Rectal smooth muscle tissue (tissue), 1 donor: ENCODE results near the gene TNRC6B.

Experiments used
- H3K27ac ChIP-seq: one replicate; pipeline ENCODE4 v1.7.0; 2013; ENCODE audit warnings: low read depth, low read length, inconsistent platforms
- H3K27me3 ChIP-seq: one replicate; pipeline ENCODE4 v1.7.0; 2013; ENCODE audit warnings: low read length; ENCODE audit not compliant: control insufficient read depth, insufficient read depth
- H3K36me3 ChIP-seq: one replicate; pipeline ENCODE4 v1.7.0; 2013; ENCODE audit warnings: low read length; ENCODE audit not compliant: control insufficient read depth, insufficient read depth
- H3K4me1 ChIP-seq: one replicate; pipeline ENCODE4 v1.7.0; 2013; ENCODE audit warnings: low read length; ENCODE audit not compliant: control insufficient read depth, insufficient read depth
- H3K4me3 ChIP-seq: one replicate; pipeline ENCODE4 v1.7.0; 2013; ENCODE audit warnings: low read length
- H3K9ac ChIP-seq: one replicate; pipeline ENCODE4 v1.7.0; 2013; ENCODE audit warnings: low read length

Gene TNRC6B

GRCh38 chr22:40312050-40312449 is 134.3 kb downstream of the TNRC6B start:
- Histone ChIP-seq H3K27ac (no peak overlapping the region), H3K36me3 (peaks cover 35% of the 10 kb centered on the region), H3K4me1 (peaks cover 17% of the 10 kb centered on the region), H3K9ac (no peak overlapping the region), H3K27me3 (no peaks in the 10 kb centered on the region), H3K4me3 (no peak overlapping the region)

- Histone ChIP-seq H3K4me3 (no peak overlapping the region), H3K27me3 (no peaks in the 10 kb centered on the region), H3K36me3 (peaks cover 35% of the 10 kb centered on the region), H3K4me1 (peaks cover 17% of the 10 kb centered on the region), H3K27ac (no peak overlapping the region), H3K9ac (no peak overlapping the region)
Observed at GRCh38 chr22:40313007-40313406, 135.3 kb downstream of the TNRC6B start.

GRCh38 chr22:40314041-40314440 is 136.3 kb downstream of the TNRC6B start:
- no peak overlapping the region for H3K27ac ChIP-seq
- H3K36me3 ChIP-seq: peaks cover 34% of the 10 kb centered on the region
- H3K4me1 ChIP-seq: peaks cover 17% of the 10 kb centered on the region
- no peak overlapping the region for H3K9ac ChIP-seq
- no peak overlapping the region for H3K4me3 ChIP-seq
- no peaks in the 10 kb centered on the region for H3K27me3 ChIP-seq

GRCh38 chr22:40320687-40321086 is 143.0 kb downstream of the TNRC6B start:
- no peaks in the 10 kb centered on the region for H3K27me3 ChIP-seq
- no peak overlapping the region for H3K27ac ChIP-seq
- peaks cover 4% of the 10 kb centered on the region for H3K4me1 ChIP-seq
- peaks cover 18% of the 10 kb centered on the region for H3K36me3 ChIP-seq
- no peak overlapping the region for H3K9ac ChIP-seq
- no peak overlapping the region for H3K4me3 ChIP-seq

GRCh38 chr22:40322021-40322420 is 144.3 kb downstream of the TNRC6B start:
- H3K36me3 ChIP-seq: peaks cover 9% of the 10 kb centered on the region
- peaks cover 4% of the 10 kb centered on the region for H3K4me1 ChIP-seq
- no peak overlapping the region for H3K4me3 ChIP-seq
- no peak overlapping the region for H3K27ac ChIP-seq
- H3K9ac ChIP-seq: no peak overlapping the region
- no peaks in the 10 kb centered on the region for H3K27me3 ChIP-seq

GRCh38 chr22:40322818-40323447 is 145.2 kb downstream of the TNRC6B start:
- H3K27me3 ChIP-seq: no peaks in the 10 kb centered on the region
- H3K9ac ChIP-seq: no peak overlapping the region
- no peak overlapping the region for H3K4me3 ChIP-seq
- peaks cover 9% of the 10 kb centered on the region for H3K4me1 ChIP-seq
- peaks cover 9% of the 10 kb centered on the region for H3K36me3 ChIP-seq
- H3K27ac ChIP-seq: peak overlapping the region; percentile 23

GRCh38 chr22:40323681-40324171 is 146.0 kb downstream of the TNRC6B start:
- H3K9ac ChIP-seq: no peak overlapping the region
- no peak overlapping the region for H3K4me3 ChIP-seq
- peak overlapping the region; percentile 65 for H3K27ac ChIP-seq
- H3K36me3 ChIP-seq: peaks cover 9% of the 10 kb centered on the region
- no peaks in the 10 kb centered on the region for H3K27me3 ChIP-seq
- peaks cover 9% of the 10 kb centered on the region for H3K4me1 ChIP-seq

- no peak overlapping the region for H3K4me3 ChIP-seq
- peaks cover 9% of the 10 kb centered on the region for H3K4me1 ChIP-seq
- H3K27me3 ChIP-seq: no peaks in the 10 kb centered on the region
- peak overlapping the region; percentile 65 for H3K27ac ChIP-seq
- peaks cover 9% of the 10 kb centered on the region for H3K36me3 ChIP-seq
- no peak overlapping the region for H3K9ac ChIP-seq
Observed at GRCh38 chr22:40324468-40325305, 147.0 kb downstream of the TNRC6B start.

- H3K27ac ChIP-seq: peak overlapping the region; percentile 65
- H3K4me3 ChIP-seq: no peak overlapping the region
- peaks cover 9% of the 10 kb centered on the region for H3K36me3 ChIP-seq
- no peaks in the 10 kb centered on the region for H3K27me3 ChIP-seq
- peaks cover 9% of the 10 kb centered on the region for H3K4me1 ChIP-seq
- no peak overlapping the region for H3K9ac ChIP-seq
Observed at GRCh38 chr22:40325315-40325714, 147.6 kb downstream of the TNRC6B start.

- H3K27ac ChIP-seq: peak overlapping the region; percentile 35
- H3K9ac ChIP-seq: no peak overlapping the region
Observed at GRCh38 chr22:40326905-40327735, 149.4 kb downstream of the TNRC6B start.

GRCh38 chr22:40328546-40329456 is 151.1 kb downstream of the TNRC6B start:
- Histone ChIP-seq H3K4me1 (peaks cover 12% of the 10 kb centered on the region), H3K4me3 (no peak overlapping the region), H3K27ac (no peak overlapping the region), H3K36me3 (peaks cover 8% of the 10 kb centered on the region), H3K27me3 (no peaks in the 10 kb centered on the region), H3K9ac (no peak overlapping the region)

More at GRCh38 chr22:40326905-40327735, 149.4 kb downstream of the TNRC6B start:
- H3K4me3 ChIP-seq: no peak overlapping the region
- peaks cover 9% of the 10 kb centered on the region for H3K4me1 ChIP-seq
- no peaks in the 10 kb centered on the region for H3K27me3 ChIP-seq
- H3K36me3 ChIP-seq: peaks cover 8% of the 10 kb centered on the region
